Right renal cortex interstitium (tissue), 3 donors: Measurements from ENCODE around the gene FKBP8. TPM values are rescaled to one million over a fixed set of nuclear protein-coding genes. Genes with fewer than 3 reads are reported as not detected.
"Not testable (repeated sequence)": the region's sequence is repeated elsewhere in the genome, so short reads cannot be mapped to it uniquely, and the experiment has no call there.

Source experiments
- DNase-seq, 3 donors: peaks; one replicate each; pipeline ENCODE4 v3.0.0-alpha.2; 2013; ENCODE audit warnings: low read depth in 3 of 3, low spot score in 2 of 3
- polyA plus RNA-seq, 3 donors: library from polyadenylated mRNA; unstranded; fragments of 120-200 nt; gene quantifications; one replicate each; pipeline ENCODE4 v1.2.1, GENCODE V29; 2013; ENCODE audit not compliant: insufficient read length in 3 of 3

FKBP8 gene
- polyA plus RNA-seq, 3 donors: 134 to 170 (median 153) TPM

GRCh38 chr19:18559685-18560084 is 16.3 kb upstream of the FKBP8 start:
- DNase-seq: no peak

- DNase-seq: no peak
Measured at GRCh38 chr19:18558604-18559003, 15.2 kb upstream of the FKBP8 start.

- DNase-seq: no peak
Measured at GRCh38 chr19:18558202-18558555, 14.8 kb upstream of the FKBP8 start.

GRCh38 chr19:18557411-18558201 is 14.2 kb upstream of the FKBP8 start, which contains the start of gene KXD1:
TSS of gene KXD1 (plus strand) at chr19:18557870. CDS start at chr19:18562057, 4,187 bp downstream.
- peak; percentile 81 to 91 (median 87) for DNase-seq

- DNase-seq: no peak
Measured at GRCh38 chr19:18551631-18552030, 8.3 kb upstream of the FKBP8 start.

GRCh38 chr19:18543814-18544475 is 572 bp upstream of the FKBP8 start:
- DNase-seq: no peak

GRCh38 chr19:18541992-18542940 is 1.1 kb downstream of the FKBP8 start:
- no peak for DNase-seq

- DNase-seq: no peak
Measured at GRCh38 chr19:18541258-18541991, 1.9 kb downstream of the FKBP8 start.

- not testable (repeated sequence) for DNase-seq
Measured at GRCh38 chr19:18540200-18540599, 3.2 kb downstream of the FKBP8 start.

- no peak for DNase-seq
Measured at GRCh38 chr19:18539372-18539771, 4.0 kb downstream of the FKBP8 start.

- DNase-seq: no peak
Measured at GRCh38 chr19:18538115-18538514, 5.3 kb downstream of the FKBP8 start.

- DNase-seq: no peak
Measured at GRCh38 chr19:18537431-18537830, 5.9 kb downstream of the FKBP8 start.

GRCh38 chr19:18536475-18536874 is 6.9 kb downstream of the FKBP8 start:
- no peak for DNase-seq

GRCh38 chr19:18533058-18533457 is 10.3 kb downstream of the FKBP8 start:
- DNase-seq: no peak

GRCh38 chr19:18532168-18532890 is 11.0 kb downstream of the FKBP8 start:
- DNase-seq: no peak

- no peak for DNase-seq
Measured at GRCh38 chr19:18531485-18531884, 11.9 kb downstream of the FKBP8 start.

GRCh38 chr19:18529782-18530181 is 13.6 kb downstream of the FKBP8 start:
- DNase-seq: no peak

- no peak for DNase-seq
Measured at GRCh38 chr19:18526316-18526715, 17.1 kb downstream of the FKBP8 start.

GRCh38 chr19:18523841-18524240 is 19.5 kb downstream of the FKBP8 start:
- DNase-seq: no peak
